ENCODE results near the gene METRN.
"Not testable (repeated sequence)": the region's sequence is repeated elsewhere in the genome, so short reads cannot be mapped to it uniquely, and the experiment has no call there.

The METRN gene

GRCh38 chr16:743794-744500, 29.0 kb downstream of the METRN start:
- in situ Hi-C loops (cut with HindIII; ENCODE audit: low pct_unique_long_range_greater_than_20kb, low sequenced_read_pairs), result no loop called here
- DNase-seq (ENCODE audit: low read depth in 1 of 2, low spot score in 1 of 2), result no peak
- TF ChIP-seq JUND (IDR thresholded peaks at IDR 0.05; ENCODE audit: low read depth), result no peak

GRCh38 chr16:745739-746138, 30.8 kb downstream of the METRN start:
- peak; percentile 49 to 54 for DNase-seq (ENCODE audit: low read depth in 1 of 2, low spot score in 1 of 2)
- in situ Hi-C loops (cut with HindIII; ENCODE audit: low pct_unique_long_range_greater_than_20kb, low sequenced_read_pairs), result no loop called here
- no peak for TF ChIP-seq JUND (IDR thresholded peaks at IDR 0.05; ENCODE audit: low read depth)

- DNase-seq (ENCODE audit: low read depth in 1 of 2, low spot score in 1 of 2), result no peak
- TF ChIP-seq JUND (IDR thresholded peaks at IDR 0.05; ENCODE audit: low read depth), result no peak
- in situ Hi-C loops (cut with HindIII; ENCODE audit: low pct_unique_long_range_greater_than_20kb, low sequenced_read_pairs), result no loop called here
Observed at GRCh38 chr16:746637-747036, 31.7 kb downstream of the METRN start.

- no peak for TF ChIP-seq JUND (IDR thresholded peaks at IDR 0.05; ENCODE audit: low read depth)
- in situ Hi-C loops (cut with HindIII; ENCODE audit: low pct_unique_long_range_greater_than_20kb, low sequenced_read_pairs), result no loop called here
- DNase-seq (ENCODE audit: low read depth in 1 of 2, low spot score in 1 of 2), result no peak
Observed at GRCh38 chr16:747978-748746, 33.2 kb downstream of the METRN start.

- DNase-seq (ENCODE audit: low read depth in 1 of 2, low spot score in 1 of 2), result no peak
- in situ Hi-C loops (cut with HindIII; ENCODE audit: low pct_unique_long_range_greater_than_20kb, low sequenced_read_pairs), result no loop called here
- no peak for TF ChIP-seq JUND (IDR thresholded peaks at IDR 0.05; ENCODE audit: low read depth)
Observed at GRCh38 chr16:749010-749409, 34.1 kb downstream of the METRN start.

- in situ Hi-C loops (cut with HindIII; ENCODE audit: low pct_unique_long_range_greater_than_20kb, low sequenced_read_pairs), result no loop called here
- no peak for TF ChIP-seq JUND (IDR thresholded peaks at IDR 0.05; ENCODE audit: low read depth)
- DNase-seq (ENCODE audit: low read depth in 1 of 2, low spot score in 1 of 2), result no peak
Observed at GRCh38 chr16:750485-750884, 35.6 kb downstream of the METRN start.

GRCh38 chr16:751152-752006, 36.5 kb downstream of the METRN start:
- DNase-seq (ENCODE audit: low read depth in 1 of 2, low spot score in 1 of 2), result peak in 1 of 2 experiments; percentile 61
- no peak for TF ChIP-seq JUND (IDR thresholded peaks at IDR 0.05; ENCODE audit: low read depth)
- in situ Hi-C loops (cut with HindIII; ENCODE audit: low pct_unique_long_range_greater_than_20kb, low sequenced_read_pairs), result no loop called here

GRCh38 chr16:752007-752312, 37.0 kb downstream of the METRN start:
- in situ Hi-C loops (cut with HindIII; ENCODE audit: low pct_unique_long_range_greater_than_20kb, low sequenced_read_pairs), result no loop called here
- DNase-seq (ENCODE audit: low read depth in 1 of 2, low spot score in 1 of 2), result no peak
- no peak for TF ChIP-seq JUND (IDR thresholded peaks at IDR 0.05; ENCODE audit: low read depth)

- DNase-seq (ENCODE audit: low read depth in 1 of 2, low spot score in 1 of 2); in situ Hi-C loops (cut with HindIII; ENCODE audit: low pct_unique_long_range_greater_than_20kb, low sequenced_read_pairs): not testable (repeated sequence)
Observed at GRCh38 chr16:754121-754607, 39.2 kb downstream of the METRN start.

- no peak for TF ChIP-seq JUND (IDR thresholded peaks at IDR 0.05; ENCODE audit: low read depth)
- no peak for DNase-seq (ENCODE audit: low read depth in 1 of 2, low spot score in 1 of 2)
- in situ Hi-C loops (cut with HindIII; ENCODE audit: low pct_unique_long_range_greater_than_20kb, low sequenced_read_pairs), result no loop called here
Observed at GRCh38 chr16:754656-755055, 39.7 kb downstream of the METRN start.

- DNase-seq (ENCODE audit: low read depth in 1 of 2, low spot score in 1 of 2), result no peak
- no peak for TF ChIP-seq JUND (IDR thresholded peaks at IDR 0.05; ENCODE audit: low read depth)
- in situ Hi-C loops (cut with HindIII; ENCODE audit: low pct_unique_long_range_greater_than_20kb, low sequenced_read_pairs), result no loop called here
Observed at GRCh38 chr16:756428-756827, 41.5 kb downstream of the METRN start.

- peak in 1 of 2 experiments; percentile 51 for DNase-seq (ENCODE audit: low read depth in 1 of 2, low spot score in 1 of 2)
- TF ChIP-seq JUND (IDR thresholded peaks at IDR 0.05; ENCODE audit: low read depth), result no peak
- in situ Hi-C loops (cut with HindIII; ENCODE audit: low pct_unique_long_range_greater_than_20kb, low sequenced_read_pairs), result no loop called here
Observed at GRCh38 chr16:759110-759910, 44.4 kb downstream of the METRN start.
